HG02571 (cell line): ENCODE results near the gene PLEKHF1.
"Not testable (repeated sequence)": the region's sequence is repeated elsewhere in the genome, so short reads cannot be mapped to it uniquely, and the experiment has no call there.

ENCODE experiments used
- ATAC-seq: cut with Tn5 transposase; IDR thresholded peaks from one replicate; pipeline ENCODE4 v1.9.1; 2021; ENCODE audit warnings: mild to moderate bottlenecking, moderate library complexity; ENCODE audit not compliant: unreplicated experiment

The PLEKHF1 gene

DNA sequence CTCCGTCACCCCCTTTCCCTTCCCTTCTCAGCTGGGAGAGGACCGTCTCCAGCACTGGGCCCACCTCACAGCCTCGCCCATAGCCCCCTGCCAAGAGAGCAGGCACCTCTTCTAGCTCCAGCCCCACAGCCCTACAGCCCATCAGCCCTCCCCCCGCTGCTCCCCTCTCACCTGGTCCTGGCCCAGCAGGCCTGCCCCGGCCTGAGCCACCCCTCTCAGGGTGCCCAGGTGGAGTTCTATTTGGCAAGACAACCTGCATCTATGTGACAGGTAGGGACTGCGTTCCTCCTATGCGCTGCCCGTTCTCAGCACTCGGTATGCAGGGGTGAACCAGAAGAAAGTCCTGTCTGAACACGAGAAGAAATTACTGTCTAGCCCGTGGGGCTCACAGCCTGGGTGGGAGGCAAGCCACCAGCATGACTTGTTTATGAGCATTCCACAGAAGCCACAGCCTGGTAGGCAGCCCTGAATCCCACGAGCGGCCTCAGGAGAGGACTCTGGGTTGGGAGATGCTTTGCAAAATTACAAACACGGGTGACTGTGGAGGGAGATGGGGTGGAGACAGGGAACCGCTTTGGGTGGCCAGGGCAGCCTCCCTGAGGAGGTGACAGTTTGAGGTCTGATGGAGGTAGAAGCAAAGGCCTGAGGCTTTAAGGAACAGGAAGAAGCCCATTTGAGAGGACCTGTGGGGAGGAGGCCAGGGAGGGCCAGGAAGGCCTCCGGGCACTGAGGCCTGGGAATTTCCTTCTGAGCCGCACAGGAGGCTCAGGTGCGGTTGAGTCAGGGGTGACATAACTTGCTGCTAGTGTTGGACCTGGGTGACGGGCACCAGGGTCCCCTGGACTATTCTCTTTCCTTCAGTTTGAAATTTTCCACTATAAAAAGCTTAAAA is 1.2 kb upstream of the PLEKHF1 start:
- no peak for ATAC-seq

DNA sequence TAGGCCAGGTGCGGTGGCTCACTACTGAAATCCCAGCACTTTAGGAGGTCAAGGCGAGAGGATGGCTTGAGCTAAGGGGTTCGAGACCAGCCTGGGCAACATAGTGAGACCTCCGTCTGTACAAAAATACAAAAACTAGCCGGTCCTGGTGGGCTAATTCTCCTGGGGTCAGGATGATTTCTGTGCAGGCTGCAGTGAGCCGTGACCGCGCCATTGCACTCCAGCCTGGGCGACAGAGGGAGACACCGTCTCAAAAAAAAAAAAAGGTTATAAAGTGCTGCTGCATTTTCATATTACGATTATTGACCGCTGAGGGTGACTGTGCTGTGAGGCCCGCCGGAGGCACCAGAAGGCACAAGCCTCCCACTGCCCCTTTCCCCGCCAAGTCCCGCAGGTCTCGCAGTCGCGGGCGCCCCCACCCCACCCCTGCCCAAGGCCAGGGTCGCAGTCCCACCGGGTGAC is 477 bp upstream of the PLEKHF1 start:
- no peak for ATAC-seq

DNA sequence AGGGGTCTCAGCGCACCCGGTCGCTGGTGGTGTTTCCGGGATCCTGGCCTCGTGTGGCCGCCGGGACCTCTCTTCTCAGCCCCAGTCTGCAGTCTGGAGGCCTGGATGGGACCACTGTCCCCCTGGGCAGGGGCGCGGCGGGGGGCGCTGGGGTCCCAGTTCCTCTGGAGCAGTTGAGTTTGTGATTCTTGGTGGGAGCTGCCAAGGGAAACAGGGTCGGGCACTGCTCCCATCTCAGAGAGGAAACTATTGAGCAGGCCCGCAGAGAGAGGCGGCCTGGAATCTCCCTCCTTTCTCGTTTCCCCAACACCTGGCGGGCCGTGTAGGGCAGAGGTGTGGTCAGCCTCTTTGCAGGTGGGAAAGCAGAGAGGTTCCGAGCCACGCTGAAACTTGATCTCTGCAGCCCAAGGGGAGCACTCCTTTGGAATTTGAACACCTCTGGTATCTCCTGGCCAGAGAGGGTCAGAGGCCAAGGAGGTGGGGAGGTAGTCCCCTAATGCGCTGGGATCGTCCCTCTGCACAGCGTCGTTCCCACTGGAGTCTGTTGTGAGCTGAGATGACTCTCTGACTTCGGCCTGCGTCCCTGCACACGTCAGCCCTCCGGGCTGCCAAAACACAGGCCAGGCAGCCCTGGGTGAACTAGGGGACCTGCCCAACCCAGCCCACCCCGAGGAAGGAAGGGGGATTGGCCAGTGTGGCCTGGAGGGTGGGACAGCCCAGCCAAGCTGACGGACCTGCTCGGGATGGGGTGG is 741 bp downstream of the PLEKHF1 start:
- ATAC-seq, result no peak

DNA sequence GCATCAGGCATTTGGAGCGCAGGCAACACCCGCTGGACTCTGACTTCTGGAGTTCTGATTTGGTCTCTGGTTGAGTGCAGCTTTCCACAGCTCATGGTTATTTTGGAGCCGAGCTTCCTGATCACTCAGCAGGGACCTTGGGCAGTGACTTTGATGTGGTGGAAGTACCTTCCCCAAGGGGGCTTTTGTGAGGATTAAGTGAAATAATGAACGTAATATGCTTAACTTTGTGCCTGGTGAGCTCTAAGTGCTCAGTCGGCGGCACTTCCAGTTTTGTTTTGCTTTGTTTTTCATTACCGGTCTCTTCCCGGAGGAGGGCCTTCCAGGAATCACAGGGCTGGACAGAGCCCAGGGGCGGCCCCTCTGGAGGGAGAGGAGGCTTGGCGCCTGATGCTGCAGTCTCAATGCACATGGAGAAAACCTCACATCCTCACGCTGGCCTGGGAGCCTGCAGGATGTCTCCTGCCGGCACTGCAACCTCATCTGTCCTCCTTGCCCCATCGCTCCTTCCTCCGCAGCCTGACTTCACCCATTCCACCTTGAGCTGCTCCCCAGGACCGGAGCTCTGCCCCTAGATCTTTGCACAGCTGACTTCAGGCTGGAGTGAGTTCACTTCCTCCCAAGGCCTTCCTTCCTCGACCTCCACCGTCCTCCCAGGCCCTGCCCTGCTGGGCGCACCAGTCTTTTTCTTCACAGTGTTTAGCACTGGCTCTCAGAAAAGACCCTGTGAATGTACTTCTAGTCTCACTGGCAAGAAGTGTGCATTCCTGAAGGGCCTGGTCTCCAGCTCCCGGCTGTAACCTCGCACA is 1.5 kb downstream of the PLEKHF1 start:
- ATAC-seq, result no peak

GRCh38 chr19:29667387-29667783 is 2.1 kb downstream of the PLEKHF1 start:
- ATAC-seq, result no peak

- ATAC-seq, result no peak
These were observed 2.7 kb downstream of the PLEKHF1 start for GRCh38 chr19:29667901-29668341.

DNA sequence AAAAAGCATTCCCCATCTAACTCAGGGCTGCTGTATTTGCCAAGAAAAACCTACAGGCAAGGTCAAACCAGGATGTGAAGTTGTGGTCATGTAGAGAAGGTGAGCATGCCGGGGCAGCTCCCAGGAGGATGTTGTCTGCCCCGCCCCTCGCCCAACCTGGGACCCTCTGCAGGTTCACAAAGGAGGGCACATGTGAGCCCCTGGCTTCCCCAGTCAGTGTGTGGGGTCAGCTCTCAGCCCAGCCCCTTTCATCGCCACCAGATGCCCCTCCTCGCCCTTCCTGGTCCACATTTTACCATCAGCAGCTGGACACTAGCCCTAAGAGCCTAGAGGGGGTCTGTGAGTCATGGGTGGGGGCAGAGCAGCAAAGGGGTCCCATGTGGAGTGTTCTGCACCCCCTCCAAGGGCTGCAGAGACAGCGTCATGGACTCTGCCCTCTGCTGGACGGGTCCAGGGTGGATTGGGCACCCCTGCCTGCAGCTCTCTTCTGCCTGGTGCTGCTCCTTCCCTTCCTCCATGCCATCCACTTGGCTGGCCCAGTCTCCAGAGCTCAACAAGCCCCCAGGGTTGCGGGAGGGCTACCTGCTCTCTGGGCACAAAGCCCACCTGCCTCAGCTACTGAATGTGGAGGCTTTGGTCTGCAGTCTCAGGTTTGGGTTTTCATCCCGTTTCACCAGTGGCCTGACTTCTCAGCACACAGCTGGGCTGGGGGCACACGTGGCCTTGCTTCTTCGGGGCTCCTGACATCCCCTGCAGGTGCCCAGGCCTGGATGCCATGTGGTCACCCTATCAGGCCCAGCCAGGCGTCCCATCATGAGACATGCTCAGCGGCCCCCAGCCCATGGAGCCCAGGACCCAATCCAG is 3.7 kb downstream of the PLEKHF1 start:
- ATAC-seq, result no peak

GRCh38 chr19:29670255-29670654 is 5.0 kb downstream of the PLEKHF1 start:
- no peak for ATAC-seq

DNA sequence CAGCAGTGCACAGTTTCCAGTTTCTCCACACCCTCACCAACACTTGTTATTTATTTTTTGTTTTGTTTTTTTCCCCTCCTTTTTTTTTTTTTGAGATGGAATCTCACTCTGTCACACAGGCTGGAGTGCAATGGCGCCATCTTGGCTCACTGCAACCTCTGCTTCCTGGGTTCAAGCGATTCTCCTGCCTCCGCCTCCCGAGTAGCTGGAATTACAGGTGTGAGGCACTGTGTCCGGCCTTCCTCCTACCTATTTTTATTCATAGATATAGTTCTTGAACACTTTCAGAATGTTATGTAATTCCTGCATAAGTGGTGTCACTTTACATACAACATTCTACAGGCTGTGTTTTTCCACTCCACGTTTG is 5.7 kb downstream of the PLEKHF1 start:
- not testable (repeated sequence) for ATAC-seq

DNA sequence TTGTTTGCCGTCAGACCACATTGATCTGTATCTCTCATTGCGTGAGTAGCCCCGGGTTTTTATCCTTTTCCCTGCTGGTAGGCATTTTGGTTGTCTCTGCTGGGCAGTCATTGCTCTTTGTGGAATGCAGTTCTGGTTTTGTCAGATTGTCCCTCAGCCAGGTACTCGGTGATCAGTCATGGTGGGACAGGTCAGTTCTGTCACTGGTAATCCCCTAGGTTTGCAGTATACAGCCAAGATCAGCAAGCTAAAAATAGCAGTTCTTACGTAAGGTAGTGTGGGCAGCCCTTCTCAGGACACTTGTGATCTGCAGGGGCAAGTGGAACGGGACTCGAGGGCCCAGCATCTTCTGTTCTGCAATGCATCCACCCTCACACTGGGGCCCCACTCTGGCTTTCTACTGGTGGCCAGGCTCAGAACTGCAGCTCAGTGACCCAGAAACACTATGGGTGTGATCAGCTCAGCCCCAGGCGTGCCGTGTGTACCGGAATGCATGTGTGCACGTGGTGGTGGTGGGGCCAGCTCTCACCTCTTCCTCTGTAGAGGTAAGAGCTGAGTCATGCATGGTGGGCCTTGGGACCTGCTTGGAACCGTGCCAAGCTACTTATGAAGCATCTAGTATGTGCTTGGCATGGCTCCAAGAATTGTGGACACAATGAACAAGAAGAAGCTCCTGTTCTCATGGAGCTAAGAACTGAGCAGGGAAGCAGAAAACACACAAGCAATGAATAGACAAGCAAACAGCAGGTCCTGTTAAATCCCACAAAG is 6.3 kb downstream of the PLEKHF1 start:
- peak; percentile 58 for ATAC-seq

- ATAC-seq, result no peak
These were observed 7.2 kb downstream of the PLEKHF1 start for GRCh38 chr19:29672319-29672932.

DNA sequence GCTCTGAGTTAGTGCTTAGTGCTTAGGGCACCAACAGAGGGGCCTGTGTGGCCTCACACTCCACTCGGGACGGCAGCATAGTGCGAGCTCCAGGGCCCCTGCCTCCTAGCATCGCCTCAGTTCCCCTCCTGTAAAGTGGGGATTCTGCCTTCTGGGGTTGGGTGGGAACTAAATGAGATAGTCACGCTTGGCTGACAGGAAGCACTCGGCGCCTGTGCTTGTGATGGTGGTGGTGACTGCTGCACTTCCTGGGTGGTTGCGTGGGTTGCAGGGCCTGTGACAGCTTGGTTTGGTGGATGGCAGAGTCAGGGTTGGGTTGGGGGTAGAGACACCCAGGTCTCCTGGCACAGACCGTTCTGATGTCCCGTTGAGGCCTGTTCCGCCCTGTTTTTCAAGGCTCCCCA is 7.7 kb downstream of the PLEKHF1 start:
- ATAC-seq, result peak; percentile 34

GRCh38 chr19:29673451-29674371 is 8.4 kb downstream of the PLEKHF1 start:
- no peak for ATAC-seq

DNA sequence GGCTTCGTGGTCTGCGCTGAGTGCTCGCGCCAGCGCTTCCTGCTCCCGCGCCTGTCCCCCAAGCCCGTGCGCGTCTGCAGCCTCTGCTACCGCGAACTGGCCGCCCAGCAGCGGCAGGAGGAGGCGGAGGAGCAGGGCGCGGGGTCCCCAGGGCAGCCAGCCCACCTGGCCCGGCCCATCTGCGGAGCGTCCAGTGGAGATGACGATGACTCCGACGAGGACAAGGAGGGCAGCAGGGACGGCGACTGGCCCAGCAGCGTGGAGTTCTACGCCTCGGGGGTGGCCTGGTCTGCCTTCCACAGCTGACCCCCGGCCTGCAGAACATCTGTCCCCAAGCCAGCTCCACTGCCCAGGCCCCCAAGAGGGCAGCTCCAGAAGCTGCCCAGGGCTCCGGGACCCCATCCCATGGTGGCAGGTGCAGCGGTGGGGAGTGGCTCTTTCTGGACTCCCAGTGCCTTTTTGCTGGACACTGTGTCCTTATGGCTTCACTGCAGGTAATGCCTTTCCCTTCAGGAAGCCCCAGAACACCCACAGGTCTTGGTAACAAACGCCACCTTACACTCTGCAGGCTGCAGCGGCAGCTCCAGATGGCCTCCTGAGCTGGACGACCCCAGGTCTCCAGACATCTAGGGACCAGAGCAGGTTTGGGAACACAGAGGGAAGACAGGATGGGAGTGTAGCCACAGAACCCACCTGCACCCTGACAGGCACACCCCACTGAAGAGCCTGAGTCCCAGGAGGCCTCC is 9.3 kb downstream of the PLEKHF1 start:
- no peak for ATAC-seq

- ATAC-seq, result no peak
These were observed 9.9 kb downstream of the PLEKHF1 start for GRCh38 chr19:29675120-29675649.

DNA sequence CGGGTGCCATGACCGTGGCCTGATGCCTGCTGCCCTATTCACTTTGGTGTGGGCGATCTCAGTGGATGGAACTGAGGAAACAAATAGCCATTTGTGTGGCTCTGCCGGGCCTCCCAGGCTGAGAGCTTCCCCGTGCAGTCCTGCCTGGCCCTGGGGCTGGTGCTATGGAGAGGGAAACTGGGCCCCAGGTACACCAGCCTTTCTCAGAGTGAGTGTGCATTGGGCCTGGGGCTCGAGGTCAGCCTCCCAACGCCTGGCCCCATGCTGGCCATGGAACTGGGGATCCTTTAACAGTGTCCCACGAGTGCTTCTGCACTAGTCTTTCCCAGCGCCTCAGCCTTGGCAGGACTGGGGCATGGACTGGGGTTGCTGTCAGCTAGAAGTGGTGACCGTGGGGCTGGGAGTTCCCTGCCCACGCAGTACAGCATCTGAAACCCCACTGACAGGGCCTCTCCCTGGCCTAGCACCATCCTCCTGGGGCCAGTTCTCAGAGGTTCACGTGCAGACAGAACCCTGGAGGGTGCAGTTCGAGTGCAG is 10.5 kb downstream of the PLEKHF1 start:
- no peak for ATAC-seq

GRCh38 chr19:29676586-29676985 is 11.3 kb downstream of the PLEKHF1 start:
- ATAC-seq, result no peak
